Stimulated activated CD4-positive, alpha-beta T cell treated with anti-CD3 and anti-CD28 coated beads, Interleukin-4, amount 100 ng/mL, for 4 hours (primary cell): ENCODE results near the gene FAM53A.
A peak's percentile ranks its signal among the peaks of the same experiment; 100 is the strongest.

Experiments used
- DNase-seq, 2 experiments: peaks; one replicate each; pipeline ENCODE4 v3.0.0-alpha.2; 2020

The FAM53A gene

GRCh38 chr4:1637580-1638271, 46.4 kb downstream of the FAM53A start:
- no peak for DNase-seq

- DNase-seq, result no peak
Measured at GRCh38 chr4:1636490-1637211, 47.5 kb downstream of the FAM53A start.

- no peak for DNase-seq
Measured at GRCh38 chr4:1635464-1635863, 48.6 kb downstream of the FAM53A start.

GRCh38 chr4:1633993-1634392, 50.1 kb downstream of the FAM53A start:
- no peak for DNase-seq

- DNase-seq, result no peak
Measured at GRCh38 chr4:1632109-1633104, 51.7 kb downstream of the FAM53A start.

GRCh38 chr4:1631136-1631535, 53.0 kb downstream of the FAM53A start:
- DNase-seq, result no peak

- no peak for DNase-seq
Measured at GRCh38 chr4:1630266-1630665, 53.8 kb downstream of the FAM53A start.

- DNase-seq, result no peak
Measured at GRCh38 chr4:1629699-1630083, 54.4 kb downstream of the FAM53A start.

- DNase-seq, result peak; percentile 51 to 65
Measured at GRCh38 chr4:1628892-1629698, 55.0 kb downstream of the FAM53A start.

GRCh38 chr4:1627417-1628313, 56.4 kb downstream of the FAM53A start:
- no peak for DNase-seq

- DNase-seq, result no peak
Measured at GRCh38 chr4:1626941-1627340, 57.2 kb downstream of the FAM53A start.

- DNase-seq, result no peak
Measured at GRCh38 chr4:1626151-1626550, 58.0 kb downstream of the FAM53A start.

- DNase-seq, result no peak
Measured at GRCh38 chr4:1625600-1626138, 58.4 kb downstream of the FAM53A start.

- DNase-seq, result no peak
Measured at GRCh38 chr4:1624519-1624910, 59.6 kb downstream of the FAM53A start.

GRCh38 chr4:1623821-1624518, 60.1 kb downstream of the FAM53A start:
- no peak for DNase-seq

- DNase-seq, result no peak
Measured at GRCh38 chr4:1623400-1623799, 60.7 kb downstream of the FAM53A start.

- no peak for DNase-seq
Measured at GRCh38 chr4:1622956-1623355, 61.2 kb downstream of the FAM53A start.

GRCh38 chr4:1622238-1622637, 61.9 kb downstream of the FAM53A start:
- no peak for DNase-seq

- DNase-seq, result no peak
Measured at GRCh38 chr4:1621526-1621925, 62.6 kb downstream of the FAM53A start.

GRCh38 chr4:1619151-1619672, 64.9 kb downstream of the FAM53A start:
- no peak for DNase-seq
